ENCODE results near the gene FAM81A.

DNA sequence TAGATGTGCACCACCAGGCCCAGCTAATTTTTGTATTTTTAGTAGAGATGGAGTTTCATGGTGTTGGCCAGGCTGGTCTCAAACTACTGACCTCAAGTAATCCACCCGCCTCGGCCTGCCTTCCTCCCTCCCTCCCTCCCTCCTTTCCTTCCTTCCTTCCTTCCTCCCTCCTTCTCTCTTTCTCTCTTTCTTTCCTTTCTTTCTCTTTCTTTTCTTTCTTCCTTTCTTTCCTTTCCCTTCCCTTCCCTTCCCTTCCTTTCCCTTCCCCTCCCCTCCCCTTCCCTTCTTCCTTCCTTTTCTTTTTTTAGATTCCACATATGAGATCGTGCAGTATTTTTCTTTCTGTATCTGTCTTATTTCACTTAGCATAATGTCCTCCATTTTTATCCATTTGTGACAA is 81.3 kb downstream of the FAM81A start:
- TF ChIP-seq, protein P1, sequence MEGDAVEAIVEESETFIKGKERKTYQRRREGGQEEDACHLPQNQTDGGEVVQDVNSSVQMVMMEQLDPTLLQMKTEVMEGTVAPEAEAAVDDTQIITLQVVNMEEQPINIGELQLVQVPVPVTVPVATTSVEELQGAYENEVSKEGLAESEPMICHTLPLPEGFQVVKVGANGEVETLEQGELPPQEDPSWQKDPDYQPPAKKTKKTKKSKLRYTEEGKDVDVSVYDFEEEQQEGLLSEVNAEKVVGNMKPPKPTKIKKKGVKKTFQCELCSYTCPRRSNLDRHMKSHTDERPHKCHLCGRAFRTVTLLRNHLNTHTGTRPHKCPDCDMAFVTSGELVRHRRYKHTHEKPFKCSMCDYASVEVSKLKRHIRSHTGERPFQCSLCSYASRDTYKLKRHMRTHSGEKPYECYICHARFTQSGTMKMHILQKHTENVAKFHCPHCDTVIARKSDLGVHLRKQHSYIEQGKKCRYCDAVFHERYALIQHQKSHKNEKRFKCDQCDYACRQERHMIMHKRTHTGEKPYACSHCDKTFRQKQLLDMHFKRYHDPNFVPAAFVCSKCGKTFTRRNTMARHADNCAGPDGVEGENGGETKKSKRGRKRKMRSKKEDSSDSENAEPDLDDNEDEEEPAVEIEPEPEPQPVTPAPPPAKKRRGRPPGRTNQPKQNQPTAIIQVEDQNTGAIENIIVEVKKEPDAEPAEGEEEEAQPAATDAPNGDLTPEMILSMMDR (IDR thresholded peaks at IDR 0.05): no peak
- TF ChIP-seq EP300 (IDR thresholded peaks at IDR 0.05; ENCODE audit: low read depth) (no peak), POLR2A (IDR thresholded peaks at IDR 0.05) (no peak), POLR2AphosphoS5 (IDR thresholded peaks at IDR 0.05) (no peak)

Data from transverse colon (tissue), 4 donors.